B cell (primary cell): ENCODE data around the gene MYOM3. TPM values are rescaled to one million over a fixed set of nuclear protein-coding genes. Genes with fewer than 3 reads are reported as not detected.
"Not testable (repeated sequence)": the region's sequence is repeated elsewhere in the genome, so short reads cannot be mapped to it uniquely, and the experiment has no call there.

Experiments
- ATAC-seq: fragments of 200-7000 bp; cut with Tn5 transposase; one replicate; pipeline ENCODE4 v1.10.0; 2021; ENCODE audit warnings: low read depth, mild to moderate bottlenecking, moderate number of reproducible peaks, moderate library complexity
- CTCF ChIA-PET: fragments of 350-600 bp; sonication (Branson Sonifier 250); formaldehyde crosslinking; loops from one replicate; lab custom pipeline; 2021; ENCODE audit warnings: antibody characterized with exemption, inconsistent platforms; lab: Charles Lee
- POLR2A ChIA-PET: fragments of 350-600 bp; sonication (Branson Sonifier 250); formaldehyde crosslinking; loops from one replicate; lab custom pipeline; 2021; ENCODE audit warnings: antibody characterized with exemption; lab: Charles Lee
- DNase-seq: peaks from one replicate; pipeline ENCODE4 v3.0.0; 2013
- H2AFZ ChIP-seq: 2 replicates; pipeline ENCODE4 v1.6.1; 2012; ENCODE audit warnings: mild to moderate bottlenecking, low read depth, low read length; ENCODE audit not compliant: insufficient read depth, poor library complexity, severe bottlenecking
- H3K27ac ChIP-seq, 2 donors: 1 replicate in 1 of 2; 2 replicates in 1 of 2; pipeline ENCODE4 v1.5.1; 2012 to 2013; ENCODE audit warnings: low read length in 2 of 2, mild to moderate bottlenecking in 2 of 2, moderate library complexity in 1 of 2
- H3K27me3 ChIP-seq, 4 experiments: fragments of 200-600 bp in 1 of 4; sonication (generic) in 1 of 4; replicated peaks in 1 of 4; 1 replicate in 2 of 4; 2 replicates in 2 of 4; pipeline versions ENCODE4 v1.6.1 to v1.7.0; 2013 to 2016; ENCODE audit warnings: low read length in 3 of 4, mild to moderate bottlenecking in 2 of 4, mixed read lengths in 1 of 4, moderate library complexity in 1 of 4; ENCODE audit not compliant: insufficient read depth in 4 of 4, control insufficient read depth in 3 of 4; ENCODE audit errors: control extremely low read depth in 1 of 4
- H3K36me3 ChIP-seq, 2 experiments: replicated peaks in 1 of 2; 1 replicate in 1 of 2; 2 replicates in 1 of 2; pipeline versions ENCODE4 v1.6.1 to v1.7.1; 2013; ENCODE audit warnings: low read length in 1 of 2; ENCODE audit not compliant: insufficient read depth in 2 of 2, control insufficient read depth in 1 of 2; ENCODE audit errors: control extremely low read depth in 1 of 2, extremely low read depth in 1 of 2
- H3K4me1 ChIP-seq, 2 donors: fragments of 200-600 bp in 1 of 2; sonication (generic) in 1 of 2; 1 replicate in 1 of 2; 2 replicates in 1 of 2; pipeline versions ENCODE4 v1.5.1 to v1.6.1; 2013 to 2017; ENCODE audit warnings: low read length in 2 of 2; ENCODE audit not compliant: control insufficient read depth in 2 of 2, insufficient read depth in 2 of 2
- H3K4me2 ChIP-seq: replicated peaks from 2 replicates; pipeline ENCODE3; 2012; ENCODE audit warnings: mild to moderate bottlenecking, low read depth, low read length; ENCODE audit not compliant: poor library complexity, severe bottlenecking
- H3K4me3 ChIP-seq, 5 experiments: fragments of 200-600 bp in 1 of 5; sonication (generic) in 1 of 5; 1 replicate in 3 of 5; 2 replicates in 2 of 5; pipeline versions ENCODE4 v1.5.1 to v1.7.0; 2011 to 2016; ENCODE audit warnings: low read length in 4 of 5, mild to moderate bottlenecking in 4 of 5, low read depth in 2 of 5, control low read depth in 1 of 5, moderate library complexity in 1 of 5; ENCODE audit not compliant: insufficient read depth in 1 of 5; ENCODE audit errors: control extremely low read depth in 1 of 5, extremely low read depth in 1 of 5
- H3K79me2 ChIP-seq: fragments of 200-600 bp; sonication (generic); one replicate; pipeline ENCODE4 v1.6.0; 2016; ENCODE audit warnings: low read length; ENCODE audit not compliant: control insufficient read depth, insufficient read depth
- H3K9ac ChIP-seq: fragments of 200-600 bp; sonication (generic); 2 replicates; pipeline ENCODE4 v1.6.1; 2017; ENCODE audit warnings: mild to moderate bottlenecking, low read length, moderate library complexity
- H3K9me3 ChIP-seq, 3 donors: one replicate each; pipeline versions ENCODE4 v1.6.1 to v1.7.1; 2013; ENCODE audit warnings: low read length in 2 of 3; ENCODE audit not compliant: control insufficient read depth in 2 of 3, insufficient read depth in 1 of 3; ENCODE audit errors: control extremely low read depth in 1 of 3
- H4K20me1 ChIP-seq: 2 replicates; pipeline ENCODE4 v1.6.0; 2012; ENCODE audit warnings: mild to moderate bottlenecking, low read length; ENCODE audit not compliant: insufficient read depth, control insufficient read depth, poor library complexity, severe bottlenecking
- H3K27ac Mint-ChIP-seq: one replicate; pipeline ENCODE4 v1.8.0; 2021; ENCODE audit warnings: mixed read lengths
- H3K27me3 Mint-ChIP-seq: one replicate; pipeline ENCODE4 v1.8.0; 2021; ENCODE audit warnings: mixed read lengths
- H3K4me1 Mint-ChIP-seq: one replicate; pipeline ENCODE4 v1.8.0; 2021; ENCODE audit warnings: mixed read lengths
- H3K4me3 Mint-ChIP-seq: one replicate; pipeline ENCODE4 v1.8.0; 2021; ENCODE audit warnings: mixed read lengths
- H3K9me3 Mint-ChIP-seq: one replicate; pipeline ENCODE4 v1.8.0; 2022; ENCODE audit warnings: mixed read lengths; ENCODE audit not compliant: insufficient read depth
- CTCF ChIP-seq: fragments of 200-600 bp; IDR thresholded peaks from one replicate; pipeline ENCODE4 v1.8.0; 2022; ENCODE audit warnings: antibody characterized with exemption, mild to moderate bottlenecking
- EZH2 ChIP-seq: IDR thresholded peaks from 2 replicates; pipeline ENCODE4 v1.6.1; 2012; ENCODE audit warnings: borderline replicate concordance, low read depth, mild to moderate bottlenecking, moderate library complexity, low read length; ENCODE audit not compliant: insufficient read depth, poor library complexity, severe bottlenecking
- WGBS: methylation state at CpG from one replicate; pipeline ENCODE4 v1.1.5; 2013; ENCODE audit warnings: missing lambda C conversion rate; ENCODE audit not compliant: insufficient coverage; 5-methylcytosine and 5-hydroxymethylcytosine counted together
- intact Hi-C: fragments of 100-400 bp; cut with micrococcal nuclease; formaldehyde crosslinking; loops from one replicate; pipeline ENCODE4 v1.10.0; 2022
- polyA plus RNA-seq: library from polyadenylated mRNA; depleted of rRNA; stranded (reverse); fragments of >200 nt; gene quantifications from 2 replicates; pipeline ENCODE4 v1.2.3, GENCODE V29; 2012
- total RNA-seq, 2 donors: library from RNA; stranded (reverse); fragments of 120-200 nt in 1 of 2; gene quantifications; 1 replicate in 1 of 2; 2 replicates in 1 of 2; pipeline versions ENCODE4 v1.2.3 to v1.2.4, GENCODE V29; 2013 to 2022

Gene MYOM3
- total and polyA plus RNA-seq, 2 donors (not counting 1 experiment from before 2014, with no cell fraction given) = not detected

DNA sequence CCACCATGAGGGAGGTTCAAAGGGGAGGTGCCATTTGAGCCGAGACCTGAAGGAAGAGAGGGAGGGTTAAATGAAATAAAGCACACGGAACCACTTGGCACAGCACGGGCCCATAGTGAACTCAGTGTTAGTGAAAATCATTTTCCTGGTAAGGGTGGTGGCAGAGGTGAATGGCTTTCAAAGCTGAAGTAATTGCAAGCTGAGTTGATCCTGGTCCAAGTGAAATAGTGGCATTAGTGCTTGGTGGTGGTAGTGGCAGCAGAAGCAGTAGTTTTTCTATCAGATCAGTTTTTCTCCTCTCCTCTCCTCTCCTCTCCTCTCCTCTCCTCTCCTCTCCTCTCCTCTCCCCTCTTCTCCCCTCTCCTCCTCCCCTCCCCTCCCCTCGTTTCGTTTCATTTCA, 101.3 kb downstream of the MYOM3 start:
- Histone ChIP-seq H3K4me2 (no peak overlapping the region), H3K36me3 (no peaks in the 10 kb centered on the region), H3K27ac (no peak overlapping the region), H3K4me3 (no peak overlapping the region), H3K79me2 (no peaks in the 10 kb centered on the region), H3K4me1 (no peaks in the 10 kb centered on the region), H2AFZ (no peak overlapping the region), H3K27me3 (peaks cover 0 to 5% (median 1%) of the 10 kb centered on the region in 4 experiments), H4K20me1 (no peaks in the 10 kb centered on the region), H3K9ac (no peak overlapping the region), H3K9me3 (no peaks in the 10 kb centered on the region)
- H3K4me3 Mint-ChIP-seq = no peak overlapping the region
- intact Hi-C loops = no loop called here
- TF ChIP-seq CTCF = no peak
- no peak for TF ChIP-seq EZH2
- no peak for ATAC-seq
- no peaks in the 10 kb centered on the region for H3K9me3 Mint-ChIP-seq
- no peak overlapping the region for H3K27ac Mint-ChIP-seq
- no peaks in the 10 kb centered on the region for H3K4me1 Mint-ChIP-seq
- WGBS = 92% methylated on average over 3 of the region's 5 CpGs
- CTCF ChIA-PET = interaction anchor here (0.6 kb wide), 1 partner anchor 826 kb away, joined by 3 read pairs; no protein-coding TSS in a partner anchor
- POLR2A ChIA-PET = no interaction called here
- H3K27me3 Mint-ChIP-seq = peaks cover 31% of the 10 kb centered on the region
- DNase-seq = no peak

GRCh38 chr1:24009406-24009805, 102.5 kb downstream of the MYOM3 start:
- WGBS = 100% methylated on average over 1 of the region's 1 CpG
- intact Hi-C loops = no loop called here
- TF ChIP-seq EZH2 (no peak), CTCF (no peak)
- H3K4me3 Mint-ChIP-seq = no peak overlapping the region
- H3K27me3 ChIP-seq = peaks cover 0 to 2% (median 0%) of the 10 kb centered on the region in 4 experiments
- H3K9ac ChIP-seq = no peak overlapping the region
- H3K4me3 ChIP-seq = no peak overlapping the region
- CTCF ChIA-PET = no interaction called here
- ATAC-seq (no peak), DNase-seq (no peak)
- POLR2A ChIA-PET = no interaction called here
- peaks cover 22% of the 10 kb centered on the region for H3K27me3 Mint-ChIP-seq
- no peaks in the 10 kb centered on the region for H4K20me1 ChIP-seq
- no peaks in the 10 kb centered on the region for H3K4me1 Mint-ChIP-seq
- no peaks in the 10 kb centered on the region for H3K9me3 Mint-ChIP-seq
- no peaks in the 10 kb centered on the region for H3K36me3 ChIP-seq
- no peaks in the 10 kb centered on the region for H3K79me2 ChIP-seq
- H2AFZ ChIP-seq = no peak overlapping the region
- H3K9me3 ChIP-seq = no peaks in the 10 kb centered on the region
- H3K4me1 ChIP-seq = no peaks in the 10 kb centered on the region
- no peak overlapping the region for H3K27ac ChIP-seq
- H3K27ac Mint-ChIP-seq = no peak overlapping the region
- no peak overlapping the region for H3K4me2 ChIP-seq

GRCh38 chr1:24008574-24009184, 103.3 kb downstream of the MYOM3 start:
- H3K9ac ChIP-seq, CTCF ChIA-PET, H3K4me3 Mint-ChIP-seq, ATAC-seq, H3K36me3 ChIP-seq, H3K4me3 ChIP-seq, POLR2A ChIA-PET, H2AFZ ChIP-seq, H3K79me2 ChIP-seq, H3K4me1 ChIP-seq, H3K27ac ChIP-seq, DNase-seq, H3K4me2 ChIP-seq, H4K20me1 ChIP-seq, H3K9me3 Mint-ChIP-seq, H3K27me3 ChIP-seq, H3K9me3 ChIP-seq, H3K27ac Mint-ChIP-seq, intact Hi-C loops, H3K4me1 Mint-ChIP-seq: not testable (repeated sequence)
- H3K27me3 Mint-ChIP-seq = peaks cover 21% of the 10 kb centered on the region
- no CpG with 5 or more reads among the region's 3 CpGs for WGBS
